ENCODE measurements around the gene TMEM14B.
A peak's percentile ranks its signal among the peaks of the same experiment; 100 is the strongest.
"Not testable (repeated sequence)": the region's sequence is repeated elsewhere in the genome, so short reads cannot be mapped to it uniquely, and the experiment has no call there.

Gene TMEM14B

GRCh38 chr6:10745116-10745515 is 2.5 kb upstream of the TMEM14B start:
- FAIRE-seq (no peak), DNase-seq (ENCODE audit: insufficient read length, low spot score) (no peak)

- DNase-seq (ENCODE audit: insufficient read length, low spot score) (no peak), FAIRE-seq (no peak)
Observed at GRCh38 chr6:10746915-10747250, 722 bp upstream of the TMEM14B start.

GRCh38 chr6:10749734-10750133 is 2.1 kb downstream of the TMEM14B start:
- DNase-seq (ENCODE audit: insufficient read length, low spot score) (no peak), FAIRE-seq (no peak)

GRCh38 chr6:10750568-10750967 is 3.0 kb downstream of the TMEM14B start:
- DNase-seq (ENCODE audit: insufficient read length, low spot score); FAIRE-seq: not testable (repeated sequence)

GRCh38 chr6:10751757-10752156 is 4.2 kb downstream of the TMEM14B start:
- FAIRE-seq; DNase-seq (ENCODE audit: insufficient read length, low spot score): not testable (repeated sequence)

GRCh38 chr6:10756085-10756484 is 8.5 kb downstream of the TMEM14B start:
- FAIRE-seq, result no peak

GRCh38 chr6:10759312-10759839 is 11.8 kb downstream of the TMEM14B start:
- DNase-seq (ENCODE audit: insufficient read length, low spot score), result peak; percentile 73
- peak; percentile 77 for FAIRE-seq

More at GRCh38 chr6:10756085-10756484, 8.5 kb downstream of the TMEM14B start:
- DNase-seq (ENCODE audit: insufficient read length, low spot score), result no peak

GRCh38 chr6:10759884-10760329 is 12.3 kb downstream of the TMEM14B start:
- FAIRE-seq (peak; percentile 4), DNase-seq (ENCODE audit: insufficient read length, low spot score) (peak; percentile 34)

- FAIRE-seq, result no peak
Observed at GRCh38 chr6:10763006-10763405, 15.4 kb downstream of the TMEM14B start.

GRCh38 chr6:10769419-10769818 is 21.8 kb downstream of the TMEM14B start:
- no peak for DNase-seq (ENCODE audit: insufficient read length, low spot score)
- FAIRE-seq, result no peak

More at GRCh38 chr6:10763006-10763405, 15.4 kb downstream of the TMEM14B start:
- DNase-seq (ENCODE audit: insufficient read length, low spot score), result no peak

GRCh38 chr6:10771371-10771894 is 23.8 kb downstream of the TMEM14B start:
- FAIRE-seq (no peak), DNase-seq (ENCODE audit: insufficient read length, low spot score) (no peak)

- no peak for FAIRE-seq
- DNase-seq (ENCODE audit: insufficient read length, low spot score), result no peak
Observed at GRCh38 chr6:10778230-10778629, 30.6 kb downstream of the TMEM14B start.

- no peak for DNase-seq (ENCODE audit: insufficient read length, low spot score)
- FAIRE-seq, result no peak
Observed at GRCh38 chr6:10779076-10779475, 31.5 kb downstream of the TMEM14B start.

- no peak for DNase-seq (ENCODE audit: insufficient read length, low spot score)
- FAIRE-seq, result no peak
Observed at GRCh38 chr6:10791673-10792072, 44.1 kb downstream of the TMEM14B start.

- DNase-seq (ENCODE audit: insufficient read length, low spot score), result no peak
- FAIRE-seq, result no peak
Observed at GRCh38 chr6:10792101-10792500, 44.5 kb downstream of the TMEM14B start.

GRCh38 chr6:10793035-10793434 is 45.4 kb downstream of the TMEM14B start:
- no peak for FAIRE-seq

GRCh38 chr6:10793695-10794094 is 46.1 kb downstream of the TMEM14B start:
- peak; percentile 64 for FAIRE-seq
- no peak for DNase-seq (ENCODE audit: insufficient read length, low spot score)

More at GRCh38 chr6:10793035-10793434, 45.4 kb downstream of the TMEM14B start:
- DNase-seq (ENCODE audit: insufficient read length, low spot score), result no peak

- no peak for DNase-seq (ENCODE audit: insufficient read length, low spot score)
- no peak for FAIRE-seq
Observed at GRCh38 chr6:10794239-10794638, 46.6 kb downstream of the TMEM14B start.

GRCh38 chr6:10800810-10801209 is 53.2 kb downstream of the TMEM14B start:
- DNase-seq (ENCODE audit: insufficient read length, low spot score) (no peak), FAIRE-seq (no peak)

- DNase-seq (ENCODE audit: insufficient read length, low spot score) (peak; percentile 86), FAIRE-seq (peak; percentile 31)
Observed at GRCh38 chr6:10801224-10801848, 53.7 kb downstream of the TMEM14B start.
